Mesothelial cell of epicardium (in vitro differentiated cells): ENCODE results near the gene CFAP119. TPM values are rescaled to one million over a fixed set of nuclear protein-coding genes. Genes with fewer than 3 reads are reported as not detected.

Experiments
- DNase-seq, 2 experiments: peaks; one replicate each; pipeline ENCODE4 v3.0.0; 2021; ENCODE audit warnings: low spot score in 2 of 2; ENCODE audit not compliant: unreplicated experiment in 2 of 2
- H3K27ac Mint-ChIP-seq: 2 replicates; pipeline ENCODE4 v1.8.0; 2021; ENCODE audit warnings: mixed read lengths
- H3K27me3 Mint-ChIP-seq: 2 replicates; pipeline ENCODE4 v1.8.0; 2021; ENCODE audit warnings: low read depth, mixed read lengths
- H3K36me3 Mint-ChIP-seq: 2 replicates; pipeline ENCODE4 v1.8.0; 2021; ENCODE audit warnings: mixed read lengths
- H3K4me1 Mint-ChIP-seq: 2 replicates; pipeline ENCODE4 v1.8.0; 2021; ENCODE audit warnings: mixed read lengths
- H3K4me3 Mint-ChIP-seq: 2 replicates; pipeline ENCODE4 v1.8.0; 2021; ENCODE audit warnings: mild to moderate bottlenecking, moderate library complexity, mixed read lengths
- H3K9me3 Mint-ChIP-seq: 2 replicates; pipeline ENCODE4 v1.8.0; 2021; ENCODE audit warnings: mixed read lengths
- total RNA-seq: library from RNA; stranded (reverse); gene quantifications from 3 replicates; pipeline ENCODE4 v1.2.1, GENCODE V29; 2021
- TF ChIP-seq, protein P1 (sequence below): fragments of 200-600 bp; sonication (generic); IDR thresholded peaks from one replicate; pipeline ENCODE4 v1.5.0; 2021; ENCODE audit warnings: antibody characterized with exemption; ENCODE audit not compliant: unreplicated experiment

CFAP119 gene
- total RNA-seq, 1 donor from 2014 or later: 7.4 TPM

DNA sequence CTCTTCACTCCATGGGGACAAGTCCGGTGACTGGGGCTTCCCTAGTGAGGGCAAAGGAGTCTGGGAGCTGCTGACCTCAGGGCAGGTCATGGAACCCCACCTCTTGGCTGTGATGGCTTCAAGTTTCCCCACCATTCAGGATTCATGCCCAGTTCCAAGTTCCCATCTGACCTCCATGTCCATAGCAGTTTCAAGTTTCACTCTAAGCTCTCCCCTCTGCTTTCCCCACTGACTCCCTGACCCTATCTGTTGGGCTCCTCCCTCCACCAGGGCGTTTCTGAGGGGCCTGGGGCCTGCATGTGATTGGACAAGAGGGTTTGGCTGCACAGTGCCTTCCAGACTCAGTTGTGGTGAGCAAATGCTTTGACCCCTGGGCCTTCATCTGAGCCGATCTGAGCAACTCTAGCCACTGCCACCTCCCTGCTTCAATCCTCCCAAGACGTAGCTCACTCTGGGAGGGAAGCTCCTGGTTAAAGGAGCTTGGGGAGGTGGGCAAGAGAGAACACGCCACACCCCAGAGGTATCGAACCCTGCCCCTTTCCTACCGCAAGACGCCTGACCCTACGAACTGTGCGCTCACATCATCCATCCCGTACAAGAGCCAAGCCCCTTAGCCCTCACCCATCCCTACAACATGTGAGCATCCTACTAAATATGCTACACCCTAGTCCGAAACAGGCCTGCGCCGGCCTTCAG, 16.8 kb upstream of the CFAP119 start:
- no peak for DNase-seq
- Mint-ChIP-seq H3K27ac (peak overlapping the region; percentile 59), H3K27me3 (no peaks in the 10 kb centered on the region), H3K36me3 (peaks cover 11% of the 10 kb centered on the region), H3K4me1 (peaks cover 20% of the 10 kb centered on the region), H3K4me3 (no peak overlapping the region), H3K9me3 (no peaks in the 10 kb centered on the region)
- TF ChIP-seq, protein P1, sequence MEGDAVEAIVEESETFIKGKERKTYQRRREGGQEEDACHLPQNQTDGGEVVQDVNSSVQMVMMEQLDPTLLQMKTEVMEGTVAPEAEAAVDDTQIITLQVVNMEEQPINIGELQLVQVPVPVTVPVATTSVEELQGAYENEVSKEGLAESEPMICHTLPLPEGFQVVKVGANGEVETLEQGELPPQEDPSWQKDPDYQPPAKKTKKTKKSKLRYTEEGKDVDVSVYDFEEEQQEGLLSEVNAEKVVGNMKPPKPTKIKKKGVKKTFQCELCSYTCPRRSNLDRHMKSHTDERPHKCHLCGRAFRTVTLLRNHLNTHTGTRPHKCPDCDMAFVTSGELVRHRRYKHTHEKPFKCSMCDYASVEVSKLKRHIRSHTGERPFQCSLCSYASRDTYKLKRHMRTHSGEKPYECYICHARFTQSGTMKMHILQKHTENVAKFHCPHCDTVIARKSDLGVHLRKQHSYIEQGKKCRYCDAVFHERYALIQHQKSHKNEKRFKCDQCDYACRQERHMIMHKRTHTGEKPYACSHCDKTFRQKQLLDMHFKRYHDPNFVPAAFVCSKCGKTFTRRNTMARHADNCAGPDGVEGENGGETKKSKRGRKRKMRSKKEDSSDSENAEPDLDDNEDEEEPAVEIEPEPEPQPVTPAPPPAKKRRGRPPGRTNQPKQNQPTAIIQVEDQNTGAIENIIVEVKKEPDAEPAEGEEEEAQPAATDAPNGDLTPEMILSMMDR: no peak

DNA sequence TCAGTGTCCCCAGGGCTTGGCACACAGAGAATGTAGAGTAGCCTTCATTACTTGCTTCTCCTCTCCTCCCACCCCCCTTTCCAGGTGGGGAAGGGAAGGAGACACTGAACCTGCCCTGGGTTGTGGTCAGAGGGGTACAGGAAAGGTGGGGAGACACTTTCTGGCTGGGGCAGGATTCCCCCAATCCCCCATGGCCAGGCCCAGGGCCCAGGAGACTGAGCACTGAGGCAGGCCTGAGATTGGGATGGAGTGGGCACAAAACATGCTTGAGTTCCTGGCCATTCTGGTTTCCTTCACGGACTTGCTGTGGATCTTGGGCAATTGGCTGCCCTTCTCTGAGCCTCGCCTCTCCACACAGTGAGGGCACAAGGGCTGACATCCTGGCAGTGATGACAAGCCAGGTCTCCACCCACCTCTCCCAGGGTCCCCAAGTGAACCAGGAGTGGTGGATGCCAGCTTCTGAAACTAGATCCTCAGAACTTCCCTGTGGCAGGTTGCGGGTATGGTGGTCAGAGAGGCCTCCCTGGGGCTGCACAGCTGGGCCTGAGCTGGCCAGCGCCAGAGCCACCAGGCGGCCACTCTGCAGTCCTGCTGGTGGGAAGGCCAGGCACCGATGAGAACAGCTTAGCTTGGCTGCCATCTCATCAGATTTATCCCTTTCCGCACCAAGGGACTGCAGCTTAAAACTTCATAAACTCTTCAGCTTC, 15.9 kb upstream of the CFAP119 start:
- no peak for DNase-seq
- peak overlapping the region; percentile 95 for H3K4me3 Mint-ChIP-seq
- TF ChIP-seq, protein P1: no peak
- peaks cover 9% of the 10 kb centered on the region for H3K36me3 Mint-ChIP-seq
- H3K27ac Mint-ChIP-seq: no peak overlapping the region
- H3K27me3 Mint-ChIP-seq: no peaks in the 10 kb centered on the region
- no peaks in the 10 kb centered on the region for H3K9me3 Mint-ChIP-seq
- peaks cover 20% of the 10 kb centered on the region for H3K4me1 Mint-ChIP-seq

DNA sequence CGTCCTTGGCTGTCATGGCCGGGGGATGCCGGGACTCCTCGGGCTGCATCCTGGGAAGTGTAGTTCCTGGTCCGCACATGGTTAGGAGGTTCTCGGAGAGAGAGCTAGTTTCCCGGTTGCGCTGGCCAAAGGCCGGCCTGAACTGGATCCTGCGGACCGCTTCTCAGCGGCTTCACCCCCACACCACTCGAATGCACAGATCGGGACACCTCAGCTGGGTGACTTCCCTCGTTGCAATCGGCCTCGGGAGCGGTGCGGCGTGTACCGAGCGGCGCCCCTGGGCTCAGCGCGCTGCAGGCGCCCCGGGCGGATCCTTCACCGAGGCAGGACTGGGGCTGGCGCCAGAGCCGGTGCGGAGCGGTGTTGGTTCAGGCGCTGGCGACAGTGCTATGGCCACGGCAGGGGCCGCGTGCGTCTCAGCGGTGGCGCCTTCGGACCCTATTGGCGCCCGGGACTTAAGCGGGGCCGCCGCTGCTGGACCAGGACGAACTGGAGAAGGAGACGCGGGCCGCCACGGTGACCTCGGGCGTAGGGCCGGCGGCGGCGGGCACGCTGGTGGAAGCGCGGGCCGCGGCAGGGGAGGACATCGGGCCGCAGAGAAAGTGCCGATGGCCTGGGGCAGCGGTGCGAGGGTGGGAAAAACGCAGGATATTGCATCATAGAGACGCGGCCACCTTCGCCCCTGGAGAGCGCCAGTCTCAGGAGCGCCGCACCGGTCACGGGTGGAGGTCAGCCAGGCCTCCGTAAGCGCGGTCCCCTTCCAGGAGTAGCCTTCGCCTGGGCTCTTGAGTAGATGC, 13.7 kb upstream of the CFAP119 start:
- no peaks in the 10 kb centered on the region for H3K9me3 Mint-ChIP-seq
- peak overlapping the region; percentile 95 for H3K4me3 Mint-ChIP-seq
- H3K27me3 Mint-ChIP-seq: no peaks in the 10 kb centered on the region
- peaks cover 20% of the 10 kb centered on the region for H3K4me1 Mint-ChIP-seq
- peak overlapping the region; percentile 96 for H3K27ac Mint-ChIP-seq
- peaks cover 15% of the 10 kb centered on the region for H3K36me3 Mint-ChIP-seq
- TF ChIP-seq, protein P1: no peak
- peak in 1 of 2 experiments; percentile 67 for DNase-seq

DNA sequence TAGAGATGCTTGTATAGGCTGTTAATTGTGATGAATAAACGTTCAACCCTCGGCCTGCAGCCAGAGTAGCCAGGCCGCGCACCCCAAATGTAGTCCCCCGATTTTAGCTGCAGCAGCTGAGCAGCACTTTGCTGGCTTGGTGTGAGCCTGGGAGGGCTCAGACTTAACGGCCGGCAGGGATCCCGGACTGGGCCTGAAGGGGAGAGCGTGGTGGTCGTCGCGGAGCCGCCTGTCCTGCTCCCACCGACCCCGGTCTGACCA, 13.2 kb upstream of the CFAP119 start:
- H3K27me3 Mint-ChIP-seq: no peaks in the 10 kb centered on the region
- TF ChIP-seq, protein P1: no peak
- H3K27ac Mint-ChIP-seq: peak overlapping the region; percentile 96
- peaks cover 20% of the 10 kb centered on the region for H3K4me1 Mint-ChIP-seq
- H3K4me3 Mint-ChIP-seq: peak overlapping the region; percentile 95
- peaks cover 15% of the 10 kb centered on the region for H3K36me3 Mint-ChIP-seq
- DNase-seq: no peak
- no peaks in the 10 kb centered on the region for H3K9me3 Mint-ChIP-seq

DNA sequence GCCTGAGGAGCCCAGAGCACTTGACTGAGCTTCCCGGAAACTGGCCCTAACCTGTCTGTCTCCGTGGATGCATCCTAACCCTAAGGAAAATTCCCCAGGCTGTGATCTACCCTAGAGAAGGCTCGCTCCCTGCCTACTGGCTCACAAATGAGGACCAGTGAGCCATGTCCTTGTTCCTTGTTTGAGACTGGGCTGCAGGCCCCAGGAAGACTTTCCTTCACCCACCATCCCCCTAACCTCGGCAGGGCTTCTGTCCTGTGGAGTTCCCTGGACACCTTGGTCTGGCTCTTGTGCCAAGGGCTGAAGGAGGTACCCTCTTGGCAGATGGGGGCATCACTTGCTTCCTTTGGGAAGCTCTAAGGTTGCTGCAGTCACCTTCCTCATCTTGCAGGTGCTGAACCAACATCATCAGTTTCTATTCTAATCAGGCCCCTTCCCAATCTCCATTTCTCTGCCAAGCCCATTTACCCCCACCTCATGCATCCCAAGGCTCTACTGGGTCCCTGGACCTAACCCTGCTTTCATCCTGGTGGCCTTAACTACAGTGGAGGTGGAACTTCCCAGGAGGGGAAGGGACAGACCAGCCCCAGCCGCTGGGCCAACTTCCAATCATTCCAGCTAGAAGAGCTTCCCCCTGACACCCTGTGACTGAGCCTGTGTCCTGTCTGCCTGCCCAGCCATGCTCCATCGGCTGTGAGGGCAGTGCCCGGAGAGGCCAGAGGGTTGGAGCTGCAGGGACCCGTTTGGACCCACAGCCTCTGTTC, 12.7 kb upstream of the CFAP119 start:
- H3K27me3 Mint-ChIP-seq: no peaks in the 10 kb centered on the region
- H3K36me3 Mint-ChIP-seq: peaks cover 15% of the 10 kb centered on the region
- H3K4me3 Mint-ChIP-seq: peak overlapping the region; percentile 95
- no peak for DNase-seq
- H3K9me3 Mint-ChIP-seq: no peaks in the 10 kb centered on the region
- TF ChIP-seq, protein P1: no peak
- H3K4me1 Mint-ChIP-seq: peaks cover 20% of the 10 kb centered on the region
- H3K27ac Mint-ChIP-seq: peak overlapping the region; percentile 96
